ENCODE results near the gene SYPL1.

The SYPL1 gene

DNA sequence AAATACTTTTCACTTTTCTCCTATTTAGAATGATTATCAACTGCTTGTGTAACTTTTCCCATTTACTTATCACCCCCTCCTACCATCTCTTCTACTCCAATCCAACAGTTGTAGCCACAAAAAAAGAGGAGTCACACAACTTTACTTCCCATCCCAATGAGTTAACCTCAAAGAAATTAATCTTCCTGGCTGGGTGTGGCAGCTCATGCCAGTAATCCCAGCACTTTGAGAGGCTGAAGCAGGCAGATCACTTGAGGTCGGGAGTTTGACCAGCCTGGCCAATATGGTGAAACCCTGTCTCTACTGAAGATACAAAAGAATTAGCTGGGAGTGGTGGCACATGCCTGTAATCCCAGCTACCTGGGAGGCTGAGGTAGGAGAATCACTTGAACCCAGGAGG is 19.9 kb downstream of the SYPL1 start:
- no peak for DNase-seq (ENCODE audit: low read depth)

- DNase-seq (ENCODE audit: low read depth): no peak
Observed at GRCh38 chr7:106089647-106090046, 22.5 kb downstream of the SYPL1 start.

DNA sequence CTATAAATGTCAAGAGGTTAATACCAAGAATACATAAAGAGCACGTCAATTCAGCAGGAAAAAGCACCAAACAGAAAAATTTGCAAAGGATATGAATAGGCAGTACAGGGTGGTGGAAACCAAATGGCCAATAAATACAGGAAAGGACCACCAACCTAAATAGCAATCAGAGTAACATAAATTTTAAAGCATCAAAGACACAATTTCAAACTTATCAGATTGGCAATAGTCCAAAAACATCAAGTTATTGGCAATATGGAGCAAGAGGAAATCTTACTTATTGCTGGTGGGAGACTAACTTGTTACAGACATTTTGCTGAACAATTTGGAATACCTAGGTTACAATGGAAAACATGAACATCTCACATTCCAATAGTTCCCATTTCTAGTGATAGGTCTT is 24.1 kb downstream of the SYPL1 start:
- no peak for DNase-seq (ENCODE audit: low read depth)

DNA sequence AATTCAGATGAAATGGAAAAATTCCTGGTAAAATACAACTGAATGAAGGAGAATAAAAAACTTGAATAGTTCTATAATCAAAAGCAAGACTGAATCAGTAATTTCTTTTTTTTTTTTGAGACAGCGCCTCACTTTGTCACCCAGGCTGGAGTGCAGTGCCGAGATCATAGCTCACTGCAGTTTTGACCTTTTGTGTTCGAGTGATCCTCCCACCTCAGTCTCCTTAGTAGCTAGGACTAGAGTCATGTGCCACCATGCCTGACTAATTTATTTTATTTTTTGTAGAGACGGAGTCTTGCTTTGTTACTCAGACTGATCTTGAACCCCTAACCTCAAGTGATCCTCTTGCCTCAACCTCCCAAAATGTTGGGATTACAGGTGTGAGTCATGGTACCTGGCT is 26.1 kb downstream of the SYPL1 start:
- DNase-seq (ENCODE audit: low read depth): no peak

GRCh38 chr7:106085015-106085414 is 27.1 kb downstream of the SYPL1 start:
- no peak for DNase-seq (ENCODE audit: low read depth)

GRCh38 chr7:106083717-106084116 is 28.4 kb downstream of the SYPL1 start:
- no peak for DNase-seq (ENCODE audit: low read depth)

GRCh38 chr7:106082087-106082854 is 29.8 kb downstream of the SYPL1 start:
- no peak for DNase-seq (ENCODE audit: low read depth)

DNA sequence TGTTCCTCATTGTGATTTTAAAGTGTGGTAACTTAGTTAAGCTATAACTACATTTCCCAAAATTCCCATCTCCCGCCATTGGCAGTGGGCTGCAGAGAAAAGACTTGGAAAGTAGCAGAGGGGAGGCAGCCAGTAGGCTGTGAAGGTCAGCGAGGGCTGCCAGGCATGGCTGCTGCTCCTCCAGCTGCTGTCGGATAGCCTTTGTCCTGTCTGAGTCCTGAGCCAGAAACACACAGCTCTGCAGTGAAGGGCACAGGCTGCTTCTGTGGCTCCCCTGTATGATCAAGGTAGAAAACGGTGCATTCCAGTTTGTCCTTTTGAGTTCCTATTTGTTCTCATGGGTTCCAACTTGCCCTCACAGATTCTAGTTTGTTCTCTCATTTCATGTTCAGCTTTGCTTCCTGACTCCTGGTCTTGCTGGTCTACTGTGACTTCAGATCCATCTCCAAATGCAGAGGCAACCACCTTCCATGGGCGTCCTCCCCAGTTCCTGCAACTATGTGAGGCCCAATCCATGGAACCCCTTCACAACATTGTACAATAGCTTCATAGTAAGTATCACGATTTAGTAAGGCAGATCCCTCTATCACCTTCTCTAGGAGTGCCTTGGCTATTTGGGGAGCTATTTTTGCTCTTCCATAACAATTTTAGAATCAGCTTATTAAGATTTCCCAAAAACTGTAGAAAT is 31.7 kb downstream of the SYPL1 start:
- DNase-seq (ENCODE audit: low read depth): no peak

DNA sequence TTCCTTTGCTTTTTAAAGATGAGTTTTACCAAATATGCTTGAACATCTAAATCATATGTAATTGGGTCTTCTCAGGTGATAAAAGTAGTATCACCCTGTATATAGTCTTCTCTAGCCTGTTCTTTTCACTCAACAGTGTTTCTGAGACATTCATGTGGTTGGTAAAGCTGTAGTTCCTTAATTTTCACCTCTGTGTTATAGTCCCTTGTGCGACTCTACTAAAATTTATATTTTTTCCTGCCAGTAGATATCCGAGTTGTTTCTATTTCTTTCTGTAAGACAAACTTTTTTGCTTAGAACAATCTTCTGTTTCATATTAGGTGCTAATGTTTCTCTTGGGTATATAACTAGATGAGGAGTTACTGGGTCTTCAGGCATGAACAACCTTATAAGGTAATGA is 35.6 kb downstream of the SYPL1 start:
- no peak for DNase-seq (ENCODE audit: low read depth)

DNA sequence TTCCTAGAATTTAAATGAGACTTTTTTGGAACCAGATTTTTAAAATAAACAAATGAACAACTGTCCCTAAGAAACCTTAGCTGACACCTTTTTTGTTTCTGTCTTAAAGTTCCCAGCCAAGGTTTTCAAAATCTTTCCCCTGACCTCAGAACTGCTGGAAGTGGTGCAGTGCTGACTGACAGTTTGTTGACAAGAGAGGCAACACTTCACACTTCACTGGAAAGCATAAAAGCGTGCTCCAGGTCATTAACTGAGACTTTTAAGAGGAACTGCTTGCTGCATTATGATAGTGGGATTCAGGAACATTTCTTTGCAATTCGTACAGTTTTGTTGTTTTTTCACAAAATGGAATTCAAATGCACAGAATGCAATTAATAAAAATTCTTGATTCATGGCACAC is 36.2 kb downstream of the SYPL1 start:
- DNase-seq (ENCODE audit: low read depth): no peak

GRCh38 chr7:106074257-106074656 is 37.9 kb downstream of the SYPL1 start:
- DNase-seq (ENCODE audit: low read depth): no peak

DNA sequence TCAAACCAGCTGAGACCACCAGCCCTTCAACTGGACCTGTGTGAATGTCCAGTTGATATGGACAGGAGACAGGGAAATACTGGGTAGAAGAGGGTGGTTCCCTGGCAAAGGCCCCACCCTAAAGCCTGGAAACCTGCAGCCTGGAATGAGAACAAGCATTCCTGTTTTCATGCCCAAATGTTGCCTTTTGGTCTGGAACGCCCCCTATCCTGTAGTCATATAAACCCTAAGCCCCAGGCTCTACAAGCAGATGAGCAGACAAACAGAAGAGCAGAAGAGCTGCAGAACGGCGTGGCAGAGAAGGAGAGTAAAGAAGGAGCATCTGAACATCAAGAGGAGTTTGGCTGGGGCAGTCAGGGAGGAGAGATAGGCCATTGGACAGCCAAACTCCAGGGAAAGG is 38.4 kb downstream of the SYPL1 start:
- no peak for DNase-seq (ENCODE audit: low read depth)

GRCh38 chr7:106072715-106073091 is 39.4 kb downstream of the SYPL1 start:
- DNase-seq (ENCODE audit: low read depth): no peak

DNA sequence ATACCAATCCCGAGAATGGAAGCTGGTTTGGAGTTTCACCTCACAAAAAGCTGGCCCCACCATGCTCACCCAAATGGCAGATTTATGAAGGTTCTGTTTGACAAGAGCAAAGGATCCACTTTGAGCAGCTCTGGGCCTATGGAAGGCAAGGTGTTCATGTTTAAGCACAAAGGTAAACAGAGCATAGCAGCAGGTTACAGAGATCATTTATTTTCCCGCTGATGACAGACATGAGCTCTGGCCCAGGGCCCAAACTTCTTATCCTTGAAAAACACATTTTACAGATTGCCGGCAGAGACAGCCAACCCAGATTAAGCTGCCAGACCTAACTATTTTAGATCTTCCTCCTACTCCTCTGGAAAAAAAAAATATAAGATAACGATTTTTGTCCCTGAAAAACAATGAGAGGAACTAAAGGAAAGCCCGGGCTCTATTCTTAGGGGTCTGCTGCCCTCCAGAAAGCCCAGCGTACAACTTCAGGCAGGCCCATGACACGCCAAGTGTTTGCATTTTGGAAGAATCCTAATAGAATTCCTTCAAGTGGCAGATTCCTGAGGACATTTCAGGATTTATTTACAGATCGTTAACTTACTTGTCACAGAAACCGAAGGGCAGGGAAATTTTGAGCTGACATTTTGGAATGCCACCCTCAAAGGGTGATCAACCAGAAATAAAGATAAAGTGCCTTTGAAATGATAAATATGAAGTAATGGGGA is 40.0 kb downstream of the SYPL1 start:
- DNase-seq (ENCODE audit: low read depth): peak; percentile 63

DNA sequence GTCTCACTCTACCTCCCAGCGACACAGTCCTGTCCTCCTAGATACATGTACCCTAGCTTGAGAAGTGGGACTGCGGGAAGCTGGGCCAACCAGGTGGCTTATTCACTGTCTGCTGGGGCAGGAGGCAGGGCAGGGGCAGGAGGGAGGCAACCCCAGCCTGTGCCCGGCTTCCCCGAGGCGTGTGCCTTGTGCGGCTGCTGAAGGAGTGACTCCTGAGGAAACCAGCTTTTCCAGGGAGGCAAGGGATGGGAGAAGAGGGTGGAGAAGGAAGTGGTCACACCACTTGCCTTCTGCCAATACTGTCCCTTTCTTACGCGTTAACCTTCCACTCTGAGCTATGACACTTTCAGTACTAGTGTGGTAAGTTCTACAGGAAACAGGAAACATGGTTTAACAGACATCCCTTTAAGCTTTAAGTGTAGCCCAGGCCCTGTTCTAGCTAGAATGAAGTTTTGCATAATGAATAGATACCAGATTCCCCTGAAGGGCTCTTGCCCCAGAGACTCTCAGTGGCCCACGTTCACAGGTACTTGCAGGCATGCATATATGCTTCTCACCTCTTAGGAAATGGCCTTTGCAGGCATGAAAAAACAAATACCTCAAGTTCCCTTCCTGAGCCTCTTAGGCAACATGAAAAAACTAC is 40.6 kb downstream of the SYPL1 start:
- peak; percentile 74 for DNase-seq (ENCODE audit: low read depth)

GRCh38 chr7:106070567-106071254 is 41.4 kb downstream of the SYPL1 start:
- no peak for DNase-seq (ENCODE audit: low read depth)

DNA sequence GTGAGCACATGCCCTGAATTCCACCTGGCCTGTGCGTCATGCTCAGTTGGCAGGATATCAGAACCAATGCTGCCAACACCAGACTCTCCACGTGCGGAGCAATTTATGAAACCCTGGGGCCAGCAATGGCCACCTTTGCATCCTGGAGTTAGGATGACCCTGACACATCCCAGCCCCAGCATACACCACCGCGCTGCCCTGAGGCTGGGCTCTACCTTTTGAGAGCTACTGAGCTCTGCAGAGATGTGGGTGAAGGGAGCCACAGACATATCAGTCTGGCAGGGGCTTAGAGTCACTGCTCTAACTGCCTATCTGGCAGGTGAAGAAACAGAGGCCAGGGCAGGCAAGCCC is 41.9 kb downstream of the SYPL1 start:
- DNase-seq (ENCODE audit: low read depth): no peak

DNA sequence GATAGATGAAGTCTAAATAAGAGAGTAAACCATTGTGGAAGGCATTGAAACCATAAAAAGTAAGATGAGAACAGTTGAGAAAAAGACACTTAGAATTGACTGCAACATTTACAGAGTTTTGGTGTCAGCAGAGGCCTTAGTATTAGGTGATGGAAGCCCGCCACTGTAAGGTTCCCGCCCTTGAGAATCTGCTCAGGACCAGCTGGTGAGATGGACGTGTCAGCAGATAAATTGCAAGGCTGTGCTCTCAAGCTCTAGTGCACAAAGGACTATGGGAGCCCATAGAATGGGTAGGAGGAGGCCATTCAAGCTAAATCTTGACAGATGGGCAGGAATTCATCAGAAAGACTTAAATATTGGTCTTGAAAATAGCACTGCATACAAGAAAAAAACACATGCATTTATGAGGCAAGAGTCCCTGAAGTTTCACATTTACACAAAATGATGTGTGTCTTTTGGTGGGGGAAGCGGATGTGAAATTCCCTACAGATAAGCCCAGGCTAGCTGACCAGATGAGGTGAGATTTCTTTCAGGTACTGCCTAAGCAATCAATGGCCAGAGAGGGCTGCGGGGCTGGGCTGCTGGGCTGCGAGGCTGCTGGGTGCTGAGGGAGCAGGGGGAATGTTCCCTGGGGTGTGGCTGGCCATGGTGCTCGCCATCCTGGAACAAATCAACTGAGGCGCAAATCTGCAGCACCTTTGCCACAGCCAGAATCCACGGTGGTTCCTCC is 42.5 kb downstream of the SYPL1 start:
- DNase-seq (ENCODE audit: low read depth): no peak

GRCh38 chr7:106068986-106069385 is 43.1 kb downstream of the SYPL1 start:
- DNase-seq (ENCODE audit: low read depth): no peak

- DNase-seq (ENCODE audit: low read depth): no peak
Observed at GRCh38 chr7:106068538-106068961, 43.6 kb downstream of the SYPL1 start.

DNA sequence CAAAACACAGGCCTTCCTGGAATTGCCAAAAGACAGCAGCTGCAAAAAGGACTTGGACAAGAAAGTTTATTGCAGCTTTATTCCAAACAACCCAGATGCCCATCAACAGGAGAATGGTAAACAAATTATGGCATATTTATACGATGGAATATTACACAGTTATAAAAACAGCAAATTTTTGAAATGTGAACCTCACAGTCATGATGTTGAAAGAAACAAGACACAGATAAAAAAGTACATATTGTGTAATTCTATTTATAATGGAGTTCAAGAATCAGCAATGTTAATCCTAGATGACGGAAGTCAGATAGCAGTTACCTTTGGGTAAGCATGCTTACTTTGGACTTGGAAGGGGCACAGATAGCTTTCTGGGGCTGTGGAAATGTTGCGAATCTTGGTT is 44.4 kb downstream of the SYPL1 start:
- no peak for DNase-seq (ENCODE audit: low read depth)
